Osteocyte (in vitro differentiated cells): ENCODE results near the gene DNMT3B. TPM values are rescaled to one million over a fixed set of nuclear protein-coding genes. Genes with fewer than 3 reads are reported as not detected.
A peak's percentile ranks its signal among the peaks of the same experiment; 100 is the strongest.

Experiments used
- DNase-seq: peaks from one replicate; pipeline ENCODE4 v3.0.0; 2021; ENCODE audit warnings: mixed read lengths; ENCODE audit not compliant: unreplicated experiment; ENCODE audit errors: extremely low spot score
- H3K27ac Mint-ChIP-seq: one replicate; pipeline ENCODE4 v1.8.0; 2021; ENCODE audit warnings: mild to moderate bottlenecking, mixed read lengths; ENCODE audit not compliant: unreplicated experiment
- H3K27me3 Mint-ChIP-seq: one replicate; pipeline ENCODE4 v1.8.0; 2021; ENCODE audit warnings: mixed read lengths; ENCODE audit not compliant: unreplicated experiment
- H3K36me3 Mint-ChIP-seq: one replicate; pipeline ENCODE4 v1.8.0; 2021; ENCODE audit warnings: mixed read lengths; ENCODE audit not compliant: unreplicated experiment
- H3K4me1 Mint-ChIP-seq: one replicate; pipeline ENCODE4 v1.8.0; 2021; ENCODE audit warnings: mixed read lengths; ENCODE audit not compliant: unreplicated experiment
- H3K4me3 Mint-ChIP-seq: one replicate; pipeline ENCODE4 v1.8.0; 2021; ENCODE audit warnings: mild to moderate bottlenecking, moderate library complexity, mixed read lengths; ENCODE audit not compliant: unreplicated experiment
- H3K9me3 Mint-ChIP-seq: one replicate; pipeline ENCODE4 v1.8.0; 2021; ENCODE audit warnings: mixed read lengths; ENCODE audit not compliant: unreplicated experiment
- total RNA-seq: library from RNA; stranded (reverse); gene quantifications from 2 replicates; pipeline ENCODE4 v1.2.1, GENCODE V29; 2021
- TF ChIP-seq, protein P1 (sequence below): fragments of 200-600 bp; sonication (generic); IDR thresholded peaks from 2 replicates; pipeline ENCODE4 v1.5.0; 2021; ENCODE audit warnings: antibody characterized with exemption, mild to moderate bottlenecking, moderate library complexity

The DNMT3B gene
- total RNA-seq, 1 donor from 2014 or later = 2.9 TPM

DNA sequence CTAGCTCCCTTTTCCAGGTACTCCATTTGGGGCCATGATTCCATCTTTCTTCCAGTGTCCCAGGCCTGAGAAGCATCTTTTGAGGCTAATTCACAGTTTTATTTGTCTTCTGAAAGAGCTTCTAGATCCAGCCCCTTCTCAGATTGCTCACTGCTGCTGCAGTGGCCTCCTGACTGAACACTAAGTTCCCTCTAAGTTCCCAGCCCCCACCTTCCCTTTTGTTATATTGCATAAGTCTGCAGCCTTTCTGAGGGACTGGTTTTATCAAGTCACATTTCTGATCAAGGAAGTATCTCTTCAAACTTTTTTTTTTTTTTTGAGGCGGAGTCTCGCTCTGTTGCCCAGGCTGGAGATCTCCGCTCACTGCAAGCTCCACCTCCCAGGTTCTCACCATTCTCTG is 68.3 kb downstream of the DNMT3B start:
- Mint-ChIP-seq H3K4me1 (peaks cover 10% of the 10 kb centered on the region), H3K36me3 (peaks cover 32% of the 10 kb centered on the region), H3K27ac (peak overlapping the region; percentile 24), H3K4me3 (no peak overlapping the region), H3K27me3 (no peaks in the 10 kb centered on the region), H3K9me3 (no peaks in the 10 kb centered on the region)
- TF ChIP-seq, protein P1, sequence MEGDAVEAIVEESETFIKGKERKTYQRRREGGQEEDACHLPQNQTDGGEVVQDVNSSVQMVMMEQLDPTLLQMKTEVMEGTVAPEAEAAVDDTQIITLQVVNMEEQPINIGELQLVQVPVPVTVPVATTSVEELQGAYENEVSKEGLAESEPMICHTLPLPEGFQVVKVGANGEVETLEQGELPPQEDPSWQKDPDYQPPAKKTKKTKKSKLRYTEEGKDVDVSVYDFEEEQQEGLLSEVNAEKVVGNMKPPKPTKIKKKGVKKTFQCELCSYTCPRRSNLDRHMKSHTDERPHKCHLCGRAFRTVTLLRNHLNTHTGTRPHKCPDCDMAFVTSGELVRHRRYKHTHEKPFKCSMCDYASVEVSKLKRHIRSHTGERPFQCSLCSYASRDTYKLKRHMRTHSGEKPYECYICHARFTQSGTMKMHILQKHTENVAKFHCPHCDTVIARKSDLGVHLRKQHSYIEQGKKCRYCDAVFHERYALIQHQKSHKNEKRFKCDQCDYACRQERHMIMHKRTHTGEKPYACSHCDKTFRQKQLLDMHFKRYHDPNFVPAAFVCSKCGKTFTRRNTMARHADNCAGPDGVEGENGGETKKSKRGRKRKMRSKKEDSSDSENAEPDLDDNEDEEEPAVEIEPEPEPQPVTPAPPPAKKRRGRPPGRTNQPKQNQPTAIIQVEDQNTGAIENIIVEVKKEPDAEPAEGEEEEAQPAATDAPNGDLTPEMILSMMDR = no peak
- DNase-seq = no peak

DNA sequence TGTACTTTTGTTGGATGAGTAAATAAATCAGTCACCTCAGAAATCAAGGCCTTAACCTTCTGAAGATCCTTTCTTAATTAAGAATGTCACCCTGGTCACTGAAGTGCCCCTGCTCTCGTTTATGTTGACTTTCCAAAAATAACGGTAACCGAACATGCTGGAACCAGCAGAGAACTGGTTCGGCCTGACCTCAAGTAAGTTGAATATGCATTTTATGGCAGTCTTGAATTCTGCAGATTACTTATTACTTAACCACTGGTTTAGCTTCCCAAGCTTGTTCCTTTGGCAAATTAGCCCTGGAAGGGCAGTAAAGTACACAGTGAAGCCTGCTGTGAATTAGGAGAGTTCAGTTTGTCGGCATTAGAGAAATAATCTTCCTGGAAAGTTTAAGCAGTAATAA is 69.8 kb downstream of the DNMT3B start:
- peaks cover 27% of the 10 kb centered on the region for H3K36me3 Mint-ChIP-seq
- no peak for DNase-seq
- peaks cover 10% of the 10 kb centered on the region for H3K4me1 Mint-ChIP-seq
- no peaks in the 10 kb centered on the region for H3K9me3 Mint-ChIP-seq
- TF ChIP-seq, protein P1 = no peak
- no peak overlapping the region for H3K4me3 Mint-ChIP-seq
- H3K27ac Mint-ChIP-seq = no peak overlapping the region
- no peaks in the 10 kb centered on the region for H3K27me3 Mint-ChIP-seq

- Mint-ChIP-seq H3K27ac (no peak overlapping the region), H3K4me1 (peaks cover 10% of the 10 kb centered on the region), H3K27me3 (no peaks in the 10 kb centered on the region), H3K9me3 (no peaks in the 10 kb centered on the region), H3K4me3 (no peak overlapping the region), H3K36me3 (peaks cover 29% of the 10 kb centered on the region)
- TF ChIP-seq, protein P1 = no peak
- no peak for DNase-seq
These were observed 70.5 kb downstream of the DNMT3B start for GRCh38 chr20:32832664-32833063.

GRCh38 chr20:32834972-32835371 is 72.8 kb downstream of the DNMT3B start:
- Mint-ChIP-seq H3K36me3 (peaks cover 30% of the 10 kb centered on the region), H3K27ac (no peak overlapping the region), H3K4me1 (peaks cover 5% of the 10 kb centered on the region), H3K27me3 (no peaks in the 10 kb centered on the region), H3K9me3 (no peaks in the 10 kb centered on the region), H3K4me3 (no peak overlapping the region)
- no peak for DNase-seq
- TF ChIP-seq, protein P1 = no peak

- TF ChIP-seq, protein P1 = no peak
- no peaks in the 10 kb centered on the region for H3K9me3 Mint-ChIP-seq
- peaks cover under 1% of the 10 kb centered on the region for H3K4me1 Mint-ChIP-seq
- no peaks in the 10 kb centered on the region for H3K27me3 Mint-ChIP-seq
- no peak overlapping the region for H3K4me3 Mint-ChIP-seq
- H3K36me3 Mint-ChIP-seq = peaks cover 30% of the 10 kb centered on the region
- DNase-seq = no peak
- no peak overlapping the region for H3K27ac Mint-ChIP-seq
These were observed 75.0 kb downstream of the DNMT3B start for GRCh38 chr20:32837157-32837556.
